ENCODE measurements around the gene TBC1D20.
"Not testable (repeated sequence)": the region's sequence is repeated elsewhere in the genome, so short reads cannot be mapped to it uniquely, and the experiment has no call there.

Gene TBC1D20

DNA sequence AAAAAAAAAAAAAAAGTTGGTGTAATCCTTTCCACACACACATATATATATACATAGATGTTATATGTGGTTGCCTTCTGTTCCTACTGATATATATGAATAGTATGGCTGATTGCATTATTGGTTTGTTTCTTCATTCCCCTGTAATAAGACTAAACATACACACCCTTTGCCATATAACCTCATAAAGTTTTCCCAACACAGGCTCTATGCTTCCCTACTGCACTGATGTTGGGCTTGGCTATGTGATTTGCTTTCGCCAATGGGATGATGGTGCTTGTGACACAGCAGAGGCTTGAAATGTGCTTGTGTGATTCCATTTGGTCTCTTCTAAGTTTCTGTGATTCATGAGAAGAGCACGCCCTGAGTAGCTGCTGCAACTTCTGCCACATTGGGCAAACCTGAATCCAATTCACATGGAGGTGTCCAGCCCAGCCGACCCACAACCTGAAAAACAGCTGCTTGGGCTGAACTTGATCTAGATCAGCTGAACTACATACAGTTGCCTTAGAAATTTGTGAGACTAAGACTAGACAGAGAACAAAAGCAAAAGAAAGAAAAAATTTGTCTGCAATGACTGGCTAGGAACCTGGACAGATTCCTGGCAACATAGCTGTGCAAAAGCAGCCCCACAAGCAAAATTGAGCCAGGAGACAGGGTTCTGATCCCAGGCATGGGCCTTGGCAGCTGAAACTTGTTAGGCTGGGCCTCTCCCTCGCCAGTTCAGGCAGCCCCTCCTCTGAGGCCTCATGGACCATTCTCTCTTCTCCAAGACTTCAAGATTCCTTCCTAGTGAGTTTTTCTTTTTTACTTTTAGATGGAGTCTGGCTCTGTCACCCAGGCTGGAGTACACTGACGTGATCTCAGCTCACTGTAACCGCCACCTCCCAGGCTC is 13.4 kb upstream of the TBC1D20 start:
- no peak for DNase-seq (ENCODE audit: low read depth)

DNA sequence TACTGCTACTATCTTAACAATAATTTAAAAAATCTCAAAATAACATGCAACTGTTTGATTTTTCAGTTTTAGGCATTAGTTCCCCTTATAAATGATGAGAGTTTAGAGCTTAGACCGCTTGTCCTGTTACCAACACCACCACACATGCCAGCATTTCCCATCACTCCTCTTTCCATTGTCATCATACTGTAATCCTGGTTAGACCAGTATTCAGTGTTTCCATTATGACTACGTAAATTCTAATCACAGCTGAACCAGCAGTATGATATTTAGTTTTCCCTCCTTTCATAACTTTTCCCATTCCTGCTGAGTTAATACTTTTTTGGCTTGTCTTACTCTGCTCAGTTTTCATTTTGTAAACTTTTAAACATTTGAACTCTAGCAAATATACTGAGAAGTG is 12.2 kb upstream of the TBC1D20 start:
- DNase-seq (ENCODE audit: low read depth) = no peak

DNA sequence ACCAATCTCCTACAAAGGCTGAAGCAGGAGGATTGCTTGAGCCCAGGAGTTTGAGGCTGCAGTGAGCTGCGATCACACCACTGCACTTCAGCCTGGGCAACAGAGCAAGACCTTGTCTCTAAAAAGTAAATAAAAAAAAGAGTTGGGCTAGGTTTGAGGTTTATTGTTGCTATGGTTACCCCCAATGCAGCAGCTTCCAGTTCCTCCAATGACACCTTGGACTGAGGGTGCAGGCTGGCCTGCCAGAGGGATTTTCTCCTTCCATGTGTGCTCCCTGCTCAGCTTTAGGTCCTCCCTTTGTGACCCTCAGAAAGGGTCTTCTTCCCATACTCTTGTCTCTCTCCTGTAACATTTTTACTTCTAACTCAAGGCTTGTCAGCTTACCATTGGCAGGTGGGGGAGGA is 10.6 kb upstream of the TBC1D20 start:
- DNase-seq (ENCODE audit: low read depth) = no peak

DNA sequence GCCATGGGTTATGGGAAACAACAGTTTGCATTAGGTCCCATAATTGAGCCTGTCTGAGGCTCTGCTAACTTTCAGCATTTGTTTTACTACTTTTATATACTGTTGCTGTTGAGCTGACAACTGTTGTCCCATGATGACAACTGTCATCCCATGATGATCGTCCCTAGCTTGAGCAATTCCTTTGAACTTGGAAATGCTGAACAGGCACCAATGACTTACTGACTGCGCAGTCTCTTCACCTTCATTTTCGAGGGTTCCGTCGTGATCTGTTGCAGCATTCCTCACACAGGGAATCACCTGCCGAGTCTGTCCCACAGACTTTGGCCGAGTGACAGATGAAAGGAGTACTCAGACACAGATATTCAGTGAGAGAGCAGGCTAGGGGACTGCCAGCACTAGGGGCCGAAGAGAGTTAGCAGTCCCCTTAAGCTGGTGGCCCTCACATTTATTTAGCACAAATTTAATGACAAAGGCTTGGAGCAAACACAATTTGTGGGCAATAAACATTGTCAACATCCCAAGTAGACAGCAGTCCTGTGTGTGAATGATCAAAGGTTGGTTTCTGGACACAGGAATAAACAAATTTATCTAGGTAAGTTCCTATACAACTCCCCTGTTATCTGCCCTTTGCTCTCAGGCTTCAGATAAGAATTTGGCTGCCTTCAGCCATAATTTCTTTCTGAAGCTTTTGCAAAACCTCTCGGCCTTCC is 10.0 kb upstream of the TBC1D20 start:
- no peak for DNase-seq (ENCODE audit: low read depth)

DNA sequence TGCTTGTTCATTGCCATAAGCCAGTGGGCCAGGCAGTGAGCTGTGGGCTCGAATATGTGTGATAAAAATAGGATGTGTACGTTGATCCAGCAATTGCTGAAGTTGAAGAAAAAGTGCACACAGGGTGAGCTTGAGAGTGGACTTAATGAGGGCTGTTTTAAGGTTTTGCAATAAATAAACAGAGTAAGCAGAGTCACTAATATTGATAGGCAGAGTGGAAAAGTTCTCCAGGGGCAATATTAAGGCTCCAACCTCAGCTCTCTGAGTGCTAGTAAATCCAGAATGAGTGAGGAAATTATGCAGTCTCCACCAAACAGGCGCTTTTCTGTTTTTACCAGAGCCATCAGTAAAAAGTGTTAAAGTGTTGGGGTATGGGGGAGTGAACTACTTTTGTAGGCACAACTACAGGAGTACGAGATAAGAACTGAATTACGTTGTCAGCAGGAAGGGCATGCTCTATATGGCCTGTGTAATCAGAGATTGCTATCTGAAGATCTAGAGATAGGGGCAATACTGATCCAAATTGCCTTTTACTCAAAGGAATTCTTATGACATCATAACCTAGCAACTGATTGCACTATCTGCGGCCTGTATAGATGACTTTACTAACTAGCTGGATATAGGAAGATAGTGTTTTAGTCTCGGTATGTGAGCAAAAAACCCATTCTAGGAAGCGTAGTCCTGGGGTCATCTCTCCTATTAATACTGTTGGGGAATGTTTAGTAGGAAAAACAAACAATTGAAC is 7.6 kb upstream of the TBC1D20 start:
- DNase-seq (ENCODE audit: low read depth) = no peak

DNA sequence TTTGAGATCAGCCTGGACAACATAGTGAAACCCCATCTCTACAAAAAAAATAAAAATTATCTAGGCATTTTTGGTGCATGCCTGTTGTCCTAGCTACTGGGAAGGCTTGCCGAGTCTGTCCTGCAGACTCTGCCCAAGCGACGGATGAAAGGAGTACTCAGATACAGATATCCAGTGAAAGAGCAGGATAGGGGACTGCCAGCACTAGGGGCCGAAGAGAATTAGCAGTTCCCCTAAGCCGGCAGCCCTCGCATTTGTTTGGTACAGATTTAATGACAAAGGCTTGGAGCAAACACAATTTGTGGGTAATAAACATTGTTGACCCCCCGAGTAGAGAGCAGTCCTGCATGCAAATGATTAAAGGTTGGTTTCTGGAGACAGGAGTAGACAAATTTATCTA is 5.4 kb upstream of the TBC1D20 start:
- no peak for DNase-seq (ENCODE audit: low read depth)

DNA sequence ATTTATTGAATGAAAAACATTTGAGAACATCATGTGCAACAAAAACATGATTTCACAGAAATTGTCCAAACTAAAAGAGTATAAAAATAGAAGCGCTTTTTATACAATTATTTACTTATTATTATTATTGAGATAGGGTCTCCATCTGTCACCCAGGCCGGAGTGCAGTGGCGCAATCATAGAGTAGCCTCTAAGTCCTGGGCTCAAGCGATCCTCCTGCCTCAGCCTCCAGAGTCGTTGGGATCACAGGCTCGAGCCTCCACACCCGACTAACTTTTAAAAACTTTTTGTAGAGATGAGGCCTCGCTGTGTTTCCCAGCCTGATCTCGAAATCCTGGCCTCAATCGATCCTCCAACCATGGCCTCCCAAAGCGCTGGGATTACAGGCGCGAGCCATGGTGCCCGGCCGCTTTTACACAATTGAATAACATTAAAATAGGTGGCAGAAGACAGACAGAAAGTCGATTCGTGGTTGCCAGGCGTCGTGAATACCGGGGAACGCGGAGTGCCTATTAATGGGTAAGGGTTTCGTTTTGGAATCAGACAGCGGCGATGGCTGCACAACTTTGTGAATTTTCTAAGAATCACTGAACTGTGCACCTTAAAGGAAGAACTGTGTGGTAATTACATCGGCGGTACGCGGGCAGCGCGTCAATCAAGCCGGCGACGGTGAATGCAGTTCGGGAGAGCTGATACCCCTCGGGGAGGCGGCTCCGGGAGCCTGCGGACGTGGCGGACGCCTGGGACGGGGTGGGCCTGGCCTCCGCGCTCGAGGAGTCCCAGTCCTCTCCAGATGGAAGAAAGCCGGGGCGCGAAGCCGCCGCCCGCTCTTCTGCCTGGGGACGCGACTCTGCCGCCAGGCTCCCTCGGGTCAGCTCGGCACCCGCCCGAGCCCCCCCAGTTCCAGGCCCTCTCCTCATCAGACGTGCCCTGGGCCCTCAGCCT is 807 bp downstream of the TBC1D20 start:
- peak; percentile 31 for DNase-seq (ENCODE audit: low read depth)

DNA sequence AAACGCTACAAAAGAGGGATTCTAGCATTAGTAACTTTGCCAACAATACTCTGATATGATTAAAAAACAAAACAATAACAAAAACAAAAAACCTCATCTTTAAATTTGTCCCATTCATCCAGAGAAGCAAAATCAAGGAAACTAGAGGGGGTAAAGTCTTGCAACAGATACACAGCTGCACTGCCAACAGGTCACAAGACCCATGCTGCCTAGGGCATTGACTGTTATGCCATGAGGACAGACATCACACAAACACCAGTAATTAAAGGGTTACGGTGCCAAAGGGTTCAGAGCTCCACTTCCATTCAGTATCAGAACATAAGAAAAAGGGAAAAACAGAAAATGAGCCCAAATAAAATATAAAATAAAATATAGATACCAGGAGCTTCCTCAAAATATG is 1.6 kb downstream of the TBC1D20 start:
- peak; percentile 35 for DNase-seq (ENCODE audit: low read depth)

DNA sequence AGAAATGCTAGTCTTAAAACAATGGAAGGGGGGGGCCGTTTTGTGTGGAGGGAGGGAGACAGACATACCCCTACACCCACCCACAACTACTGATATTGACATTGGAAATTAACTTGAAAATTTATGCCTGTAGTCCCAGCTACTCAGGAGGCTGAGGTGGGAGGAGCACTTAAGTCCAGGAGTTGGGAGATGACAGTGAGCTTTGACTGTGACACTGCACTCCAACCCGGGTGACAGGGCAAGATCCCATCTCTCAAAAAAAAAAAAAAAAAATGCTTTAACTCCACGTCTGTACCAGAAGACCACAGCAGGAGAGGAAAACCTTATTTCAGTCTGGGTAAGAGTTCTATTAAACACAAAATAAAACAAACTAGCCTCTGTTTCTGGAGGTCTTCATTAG is 2.2 kb downstream of the TBC1D20 start:
- DNase-seq (ENCODE audit: low read depth) = no peak

DNA sequence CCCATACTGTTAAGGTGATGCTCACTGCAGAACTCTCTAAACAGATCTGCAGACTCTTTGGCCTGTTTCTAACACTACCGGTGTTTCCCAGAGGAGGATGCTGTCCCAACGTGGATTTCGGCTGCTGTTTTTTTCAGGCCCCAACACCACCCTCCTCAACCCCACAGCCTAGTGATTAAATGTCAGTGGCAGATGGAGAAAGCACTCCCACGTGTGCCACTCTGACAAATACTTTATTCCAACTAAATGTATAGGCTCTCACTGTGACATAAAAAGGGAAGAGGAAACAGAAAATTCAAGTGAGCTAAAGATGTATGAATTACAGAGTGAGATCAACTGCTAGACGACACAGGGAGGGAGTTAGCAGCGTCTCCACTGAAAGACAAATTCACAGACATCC is 3.6 kb downstream of the TBC1D20 start:
- DNase-seq (ENCODE audit: low read depth) = no peak

DNA sequence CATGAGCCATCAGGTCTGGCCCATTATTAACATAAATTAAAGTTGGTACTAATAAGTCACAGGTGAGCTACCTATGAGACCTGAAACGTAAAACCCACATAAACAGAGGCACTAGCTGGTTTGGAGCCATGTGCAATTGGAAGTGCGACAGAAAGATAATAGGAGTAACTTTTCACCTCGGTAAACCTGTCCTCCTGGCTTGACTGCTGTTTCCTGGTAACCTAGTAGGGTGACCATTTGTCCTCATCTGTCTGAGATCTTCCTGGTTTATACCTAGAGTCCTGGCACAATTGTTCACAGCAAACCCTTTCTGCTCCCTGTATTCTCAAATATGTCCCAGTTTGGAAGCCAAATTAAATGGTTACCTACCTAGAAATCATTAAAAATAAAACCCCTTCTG is 7.4 kb downstream of the TBC1D20 start:
- DNase-seq (ENCODE audit: low read depth) = no peak

DNA sequence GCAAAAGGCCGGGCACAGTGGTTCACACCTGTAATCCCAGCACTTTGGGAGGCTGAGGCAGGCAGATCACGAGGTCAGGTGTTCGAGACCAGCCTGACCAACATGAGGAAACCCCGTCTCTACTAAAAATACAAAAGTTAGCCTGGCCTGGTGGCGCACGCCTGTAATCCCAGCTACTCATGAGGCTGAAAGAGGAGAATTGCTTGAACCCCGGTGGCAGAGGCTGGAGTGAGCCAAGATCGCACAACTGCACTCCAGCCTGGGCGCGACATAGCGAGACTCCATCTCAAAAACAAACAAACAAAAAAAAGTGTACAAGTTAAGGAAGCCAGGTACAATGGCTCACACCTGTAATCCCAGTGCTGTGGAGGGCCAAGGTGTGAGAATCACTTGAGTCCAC is 10.3 kb downstream of the TBC1D20 start:
- DNase-seq (ENCODE audit: low read depth) = not testable (repeated sequence)

DNA sequence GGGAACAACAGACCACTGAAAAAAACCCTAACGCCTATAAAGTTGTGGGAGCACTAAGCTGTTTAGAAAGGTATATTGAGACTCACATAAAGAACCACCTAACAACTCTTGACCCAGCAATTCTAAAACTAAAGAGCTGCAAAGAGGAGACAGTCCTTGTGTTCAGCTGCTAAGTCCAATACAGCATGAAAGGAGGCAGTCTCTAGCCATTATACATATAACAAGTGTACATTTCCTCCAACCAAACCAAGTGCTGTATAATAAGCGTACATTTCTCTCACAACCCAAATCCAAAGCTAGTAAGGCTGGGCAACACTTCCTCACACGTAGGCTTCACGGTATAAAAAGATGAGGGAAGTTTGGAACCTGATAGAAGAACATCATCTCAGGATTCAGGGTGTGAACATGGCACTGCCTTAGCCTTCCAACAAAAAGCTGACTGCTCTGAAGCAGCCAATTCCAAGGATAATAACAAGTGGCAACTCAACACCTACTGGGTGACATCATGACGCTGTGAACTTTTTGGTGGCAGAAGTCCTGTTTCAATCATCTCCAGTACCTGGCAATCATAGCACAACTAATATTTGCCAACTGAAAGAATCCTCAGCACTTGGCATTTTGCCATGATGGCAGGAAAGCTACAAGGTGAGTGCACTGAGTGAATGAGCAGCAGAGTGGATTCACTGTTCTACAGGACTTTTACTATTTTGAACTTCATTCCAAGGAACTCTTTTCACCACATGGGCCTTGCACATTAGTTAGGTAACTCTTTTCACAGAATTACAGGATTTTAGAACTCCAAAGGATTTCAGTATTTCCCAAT is 16.6 kb downstream of the TBC1D20 start:
- no peak for DNase-seq (ENCODE audit: low read depth)

DNA sequence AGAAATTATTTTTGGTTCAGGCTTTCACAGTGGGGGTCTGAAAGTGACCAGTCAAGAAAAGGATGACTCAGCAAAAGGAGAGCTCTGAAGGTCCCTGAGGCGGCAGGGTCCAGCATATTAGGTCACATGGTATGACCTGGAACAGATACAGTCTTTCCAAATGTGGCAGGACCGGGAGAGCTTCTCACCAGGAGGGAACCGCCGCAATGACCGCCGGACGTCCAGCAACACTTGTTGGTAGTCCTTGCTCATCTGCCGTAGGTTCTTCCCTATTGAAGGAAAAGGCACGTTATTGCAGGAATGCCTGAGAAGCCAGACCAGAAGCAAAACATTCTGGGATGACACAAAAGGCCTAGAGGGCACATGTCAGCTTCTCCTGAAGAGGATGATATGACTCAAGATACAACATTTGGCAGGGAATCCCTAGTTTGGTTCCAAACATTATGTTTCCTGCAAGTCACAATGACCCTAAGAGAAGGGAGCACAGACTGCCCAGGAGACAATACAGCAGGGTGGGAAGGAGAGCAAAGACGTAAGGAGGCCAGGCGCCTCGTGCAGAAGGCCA is 17.4 kb downstream of the TBC1D20 start:
- no peak for DNase-seq (ENCODE audit: low read depth)

DNA sequence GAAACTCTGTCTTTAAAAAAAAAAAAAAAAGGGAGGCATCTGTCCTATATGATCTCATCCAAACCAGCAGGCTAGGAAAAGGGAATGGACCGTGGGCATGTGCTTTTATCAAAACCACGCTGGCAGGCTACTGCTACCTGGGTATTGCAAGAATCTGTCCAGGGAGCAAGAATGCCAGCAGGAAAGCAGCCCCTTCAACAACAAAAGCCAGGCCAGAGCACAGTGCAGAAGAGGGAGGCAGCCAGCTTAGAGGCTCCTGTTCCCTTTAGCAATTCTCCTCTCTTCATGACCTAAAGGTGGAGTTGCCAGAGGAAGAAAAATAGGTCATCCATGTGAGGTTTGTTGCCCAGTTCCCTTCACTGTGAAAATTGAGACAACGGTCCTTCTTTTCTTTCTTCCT is 18.2 kb downstream of the TBC1D20 start:
- DNase-seq (ENCODE audit: low read depth) = peak; percentile 58

DNA sequence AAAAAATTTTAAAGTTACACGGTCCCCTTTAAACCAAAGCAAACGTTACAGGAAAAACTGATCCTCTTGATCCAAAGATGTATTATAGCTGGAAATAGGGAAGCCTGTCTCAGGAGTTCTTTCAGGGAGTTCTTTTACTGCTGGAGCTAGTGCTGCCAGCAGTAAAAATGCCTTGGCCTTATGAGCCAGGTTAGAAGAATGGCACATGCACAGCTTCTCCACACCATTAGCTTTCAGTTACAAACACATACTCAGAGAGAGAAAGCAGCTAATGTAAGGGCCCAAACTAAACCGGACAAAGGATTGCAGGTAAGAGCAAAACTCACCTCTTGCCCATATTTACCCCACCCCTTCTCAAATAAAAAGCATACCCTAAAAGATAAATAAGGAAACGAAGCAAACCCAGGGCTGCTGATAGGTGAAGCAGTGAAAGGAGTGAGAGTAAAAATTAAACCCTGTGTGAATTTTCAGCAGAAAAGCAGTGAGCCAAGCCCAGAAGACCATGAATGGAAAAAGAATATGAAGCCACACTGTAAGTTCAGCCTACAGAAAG is 19.0 kb downstream of the TBC1D20 start:
- DNase-seq (ENCODE audit: low read depth) = no peak

DNA sequence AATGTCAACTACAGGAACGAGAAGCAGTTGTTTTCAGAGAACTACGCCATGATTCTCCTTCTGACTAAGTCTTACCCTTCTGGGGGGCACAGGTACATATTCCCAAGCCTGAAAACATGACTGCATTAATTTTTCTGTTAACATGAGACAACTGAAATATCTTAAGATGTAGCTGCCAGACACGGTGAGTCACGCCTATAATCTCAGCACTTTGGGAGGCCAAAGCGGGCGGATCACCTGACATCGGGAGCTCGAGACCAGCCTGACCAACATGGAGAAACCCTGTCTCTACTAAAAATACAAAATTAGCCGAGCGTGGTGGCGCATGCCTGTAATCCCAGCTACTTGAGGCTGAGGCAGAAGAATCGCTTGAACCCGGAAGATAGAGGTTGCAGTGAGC is 21.7 kb downstream of the TBC1D20 start:
- DNase-seq (ENCODE audit: low read depth) = peak; percentile 83

DNA sequence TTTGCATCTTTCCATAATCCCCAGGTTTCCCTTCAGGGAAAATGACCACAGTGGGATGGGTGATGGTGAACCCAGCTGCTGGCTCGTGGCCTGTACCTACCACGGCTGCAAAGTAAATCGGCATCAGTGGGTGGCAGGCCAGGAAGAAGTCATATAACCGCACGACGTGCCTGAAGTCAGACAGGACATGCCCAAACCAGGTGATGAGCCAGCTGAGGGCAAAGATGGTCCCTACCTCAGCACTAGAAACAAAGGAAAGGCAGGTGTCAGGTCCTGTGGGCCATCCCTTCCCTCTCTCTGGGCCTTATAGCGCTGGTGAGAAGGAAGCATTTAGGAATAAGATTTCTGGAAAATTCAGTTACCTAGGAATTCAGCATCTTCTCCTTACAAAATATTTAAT is 22.2 kb downstream of the TBC1D20 start:
- no peak for DNase-seq (ENCODE audit: low read depth)

DNA sequence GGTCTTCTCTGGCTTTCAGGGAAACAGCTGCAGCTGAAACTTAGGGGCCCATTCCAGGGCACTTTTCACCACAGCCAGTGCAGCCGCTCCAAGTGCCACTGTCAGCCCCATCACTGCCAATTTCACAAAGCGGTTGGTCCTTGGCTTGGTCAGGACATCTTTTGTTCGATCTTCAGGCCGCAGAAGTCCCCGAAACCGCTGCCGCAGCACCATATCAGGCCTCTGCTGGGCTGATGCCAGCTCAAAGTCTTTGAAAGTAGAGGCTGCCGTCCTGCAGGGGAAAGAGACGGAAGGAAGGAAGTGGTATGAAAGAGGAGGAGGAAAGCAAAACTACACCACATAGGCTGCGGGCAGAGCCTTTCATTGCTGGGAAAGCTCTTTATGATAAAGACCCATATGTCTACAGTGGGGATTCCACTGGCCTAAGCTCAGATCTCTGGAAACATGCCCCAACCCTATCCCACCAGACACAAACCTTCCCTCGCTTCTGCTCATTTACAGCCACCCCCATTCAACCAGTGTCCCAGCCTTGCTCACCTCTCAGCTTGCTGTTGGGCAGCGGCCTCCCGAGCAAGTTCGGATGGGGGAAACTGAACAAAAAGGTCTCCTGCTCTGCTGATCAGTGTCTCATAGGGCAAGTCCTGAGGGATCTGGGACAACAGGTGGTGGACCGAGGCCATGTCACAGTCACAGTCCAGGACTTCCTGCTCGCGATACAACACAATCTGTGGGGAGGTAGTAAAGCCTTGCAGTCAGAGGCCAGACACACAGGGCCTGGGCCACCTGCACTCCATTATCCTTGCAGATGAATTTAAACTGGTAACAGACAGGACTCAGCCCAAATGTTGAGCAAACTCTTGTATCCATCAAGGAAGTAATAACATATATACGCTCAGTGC is 23.5 kb downstream of the TBC1D20 start:
- DNase-seq (ENCODE audit: low read depth) = no peak

All from amniotic epithelial cell (primary cell).